Measurements from ENCODE around the gene SFMBT2.
"Not testable (repeated sequence)": the region's sequence is repeated elsewhere in the genome, so short reads cannot be mapped to it uniquely, and the experiment has no call there.

Gene SFMBT2

DNA sequence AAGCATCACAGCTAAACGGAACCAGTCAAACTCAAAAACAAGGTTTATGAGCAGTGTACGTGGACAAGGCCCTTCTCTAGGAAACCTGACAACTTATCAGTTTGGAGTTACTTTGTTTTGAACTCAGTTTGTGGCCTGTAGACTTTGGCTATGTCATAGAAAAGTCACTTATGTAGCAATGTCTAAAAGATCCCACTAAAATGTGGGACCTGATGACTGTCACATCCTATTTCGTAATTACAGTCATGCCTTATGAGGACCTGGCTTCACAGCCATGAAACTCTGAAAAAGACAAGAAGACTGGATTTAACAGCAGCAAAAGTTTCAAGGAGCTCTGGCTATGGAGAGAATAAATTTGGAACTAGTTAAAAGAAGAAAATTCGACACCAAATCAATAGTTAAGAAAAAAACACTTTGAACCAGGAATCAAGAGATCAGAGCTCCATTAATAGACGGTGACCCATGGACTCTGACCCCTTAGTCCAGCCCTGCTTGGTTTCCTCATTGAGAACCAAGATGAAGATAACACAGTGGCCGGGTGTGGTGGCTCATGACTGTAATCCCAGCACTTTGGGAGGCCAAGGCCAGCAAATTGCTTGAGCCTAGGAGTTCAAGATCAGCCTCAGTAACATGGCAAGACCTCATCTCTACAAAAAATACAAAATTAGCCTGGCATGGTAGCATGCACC lies 204.3 kb downstream of the SFMBT2 start:
- no peak for DNase-seq

GRCh38 chr10:7205656-7206055 lies 205.2 kb downstream of the SFMBT2 start:
- DNase-seq, result no peak

GRCh38 chr10:7202793-7203355 lies 208.0 kb downstream of the SFMBT2 start:
- DNase-seq, result no peak

DNA sequence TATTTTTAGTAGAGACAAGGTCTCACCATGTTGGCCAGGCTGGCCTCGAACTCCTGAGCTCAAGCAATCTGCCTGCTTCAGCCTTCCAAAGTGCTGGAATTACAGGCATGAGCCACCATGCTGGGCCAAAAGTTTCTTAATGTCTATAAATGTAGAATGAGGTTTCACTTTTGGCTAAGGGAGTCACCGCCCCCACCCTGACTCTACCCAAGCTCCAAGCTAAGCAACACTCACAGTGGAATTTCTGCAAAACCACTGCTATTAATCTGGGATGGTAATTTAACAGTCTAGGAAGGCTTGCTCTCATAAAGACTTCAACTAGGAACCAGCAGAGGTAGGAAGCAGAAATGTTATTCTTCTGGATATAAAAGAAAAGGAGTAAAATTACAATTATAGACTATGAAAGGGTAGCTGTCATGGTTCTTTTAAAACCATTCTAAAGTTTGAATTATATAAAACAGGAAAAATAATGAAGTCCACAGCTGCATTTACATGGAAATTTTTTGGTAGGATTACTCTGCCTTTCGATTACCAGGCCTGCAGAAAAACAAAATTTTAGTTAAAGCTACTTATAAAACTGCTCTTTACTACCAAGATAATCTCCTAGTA lies 211.6 kb downstream of the SFMBT2 start:
- DNase-seq, result no peak

GRCh38 chr10:7196284-7196683 lies 214.6 kb downstream of the SFMBT2 start:
- DNase-seq, result no peak

DNA sequence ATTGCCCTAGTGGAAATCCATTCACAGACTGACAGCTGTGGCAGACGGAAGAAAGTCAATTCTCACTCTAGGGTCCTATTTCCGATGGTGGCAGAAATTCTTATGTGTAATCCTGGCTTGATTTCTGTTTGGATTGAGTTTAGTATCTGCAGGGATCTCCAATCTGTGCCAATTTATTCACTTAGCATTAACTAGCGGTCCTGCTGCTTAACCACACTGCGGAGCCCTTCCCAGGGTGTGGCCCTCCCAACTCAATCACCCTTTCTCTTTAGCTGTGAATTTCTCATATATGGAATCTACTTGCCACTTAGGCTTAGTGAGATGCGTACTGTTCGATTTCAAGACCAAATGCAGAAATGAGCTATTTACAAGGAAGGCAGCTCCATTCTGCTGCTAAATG lies 215.7 kb downstream of the SFMBT2 start:
- no peak for DNase-seq

GRCh38 chr10:7194571-7194970 lies 216.3 kb downstream of the SFMBT2 start:
- no peak for DNase-seq

DNA sequence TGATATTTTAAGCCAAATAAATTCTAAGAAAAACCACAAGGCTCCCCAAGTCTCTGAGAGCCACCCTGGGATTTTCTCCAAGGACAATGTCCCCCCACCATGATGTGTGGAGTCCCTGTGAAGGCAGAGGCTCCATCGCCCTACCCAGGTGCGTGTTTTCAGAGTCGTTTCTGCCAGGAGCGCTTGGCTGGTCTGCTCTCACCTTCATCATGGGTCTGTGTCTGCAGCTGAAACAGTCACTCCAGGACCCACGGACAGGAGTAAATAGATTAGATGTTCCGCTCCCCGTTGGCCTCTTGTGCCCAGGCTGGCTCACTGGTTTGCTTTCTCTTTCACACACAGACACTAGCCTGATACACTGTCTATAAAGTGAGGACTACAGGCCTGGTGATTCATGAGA lies 217.5 kb downstream of the SFMBT2 start:
- DNase-seq, result no peak

- DNase-seq, result peak; percentile 66 to 73
Measured at GRCh38 chr10:7192831-7193361, 217.9 kb downstream of the SFMBT2 start.

- DNase-seq, result no peak
Measured at GRCh38 chr10:7192061-7192460, 218.8 kb downstream of the SFMBT2 start.

DNA sequence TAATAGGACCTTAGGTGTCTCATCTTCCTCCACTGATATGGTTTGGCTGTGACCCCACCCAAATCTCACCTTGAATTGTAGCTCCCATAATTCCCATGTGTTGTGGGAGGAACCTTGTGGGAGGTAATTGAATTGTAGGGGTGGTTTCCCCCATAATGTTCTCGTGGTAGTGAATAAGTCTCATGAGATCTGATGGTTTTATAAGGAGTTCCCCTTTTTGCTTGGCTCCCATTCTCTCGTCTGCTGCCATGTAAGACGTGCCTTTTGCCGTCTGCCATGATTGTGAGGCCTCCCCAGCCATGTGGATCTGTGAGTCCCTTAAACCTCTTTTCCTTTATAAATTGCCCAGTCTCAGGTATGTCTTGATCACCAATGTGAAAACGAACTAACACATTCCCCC lies 220.1 kb downstream of the SFMBT2 start:
- DNase-seq, result not testable (repeated sequence)

GRCh38 chr10:7189909-7190308 lies 220.9 kb downstream of the SFMBT2 start:
- DNase-seq, result no peak

GRCh38 chr10:7188456-7189050 lies 222.3 kb downstream of the SFMBT2 start:
- no peak for DNase-seq

DNA sequence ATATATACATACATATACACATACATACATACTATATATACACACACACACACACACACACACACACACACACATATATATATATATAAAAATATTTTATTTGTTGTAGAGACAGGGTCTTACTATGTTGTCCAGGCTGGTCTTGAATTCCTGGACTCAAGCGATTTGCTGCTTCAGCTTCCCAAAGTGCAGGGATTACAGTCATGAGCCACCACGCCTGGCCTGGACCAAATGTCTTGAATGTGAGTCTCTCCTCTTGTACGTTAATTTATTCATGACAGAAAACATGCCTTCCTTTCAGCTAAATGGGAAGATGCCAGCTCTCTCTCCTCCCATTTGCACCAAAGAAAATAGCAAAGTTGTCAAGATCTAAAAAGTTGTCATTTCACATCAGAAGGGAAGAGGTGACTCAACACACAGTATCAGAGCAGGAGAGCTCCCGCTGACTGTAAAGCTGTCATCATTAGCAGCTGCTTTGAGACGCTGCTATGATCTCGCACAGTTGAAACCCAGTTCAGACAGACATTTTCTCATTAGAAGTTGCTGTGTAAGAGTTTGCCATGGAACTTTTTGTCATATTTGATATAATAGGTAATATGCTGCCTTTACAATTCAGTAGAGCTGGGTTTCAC lies 224.3 kb downstream of the SFMBT2 start:
- no peak for DNase-seq

DNA sequence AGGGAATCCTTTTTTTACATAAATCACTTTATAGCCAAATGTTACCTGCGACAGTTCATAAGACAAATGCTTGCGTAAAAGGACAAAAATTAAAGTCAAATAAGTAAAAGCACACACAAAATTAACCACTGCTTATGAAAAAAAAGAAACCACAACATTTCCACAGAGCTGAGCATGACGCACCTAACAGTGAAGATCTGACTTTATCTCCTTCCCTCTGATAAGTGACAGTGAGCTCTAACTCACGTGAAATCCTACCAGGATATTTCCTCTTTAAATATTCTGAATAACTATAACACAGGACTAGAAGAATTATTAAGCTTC lies 225.5 kb downstream of the SFMBT2 start:
- DNase-seq, result peak; percentile 8 to 22

GRCh38 chr10:7184660-7185366 lies 226.0 kb downstream of the SFMBT2 start:
- peak; percentile 17 to 55 for DNase-seq

DNA sequence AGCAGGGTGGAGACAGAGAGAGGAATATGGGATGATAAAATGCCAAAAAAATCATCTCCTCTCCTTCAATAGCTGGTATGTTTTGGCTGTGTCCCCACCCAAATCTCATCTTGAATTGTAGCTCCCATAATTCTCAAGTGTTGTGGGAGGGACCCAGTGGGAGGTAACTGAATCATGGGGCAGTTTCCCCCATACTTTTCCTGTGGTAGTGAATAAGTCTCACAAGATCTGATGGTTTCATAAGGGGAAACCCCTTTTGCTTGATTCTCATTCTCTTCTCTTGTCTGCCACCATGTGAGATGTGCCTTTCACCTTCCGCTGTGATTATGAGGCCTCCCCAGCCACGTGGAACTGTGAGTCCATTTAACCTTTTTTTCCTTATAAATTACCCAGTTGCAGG lies 226.7 kb downstream of the SFMBT2 start:
- peak in 1 of 2 donors; percentile 24 for DNase-seq

GRCh38 chr10:7182327-7182726 lies 228.5 kb downstream of the SFMBT2 start:
- DNase-seq, result not testable (repeated sequence)

GRCh38 chr10:7181420-7181819 lies 229.4 kb downstream of the SFMBT2 start:
- no peak for DNase-seq

DNA sequence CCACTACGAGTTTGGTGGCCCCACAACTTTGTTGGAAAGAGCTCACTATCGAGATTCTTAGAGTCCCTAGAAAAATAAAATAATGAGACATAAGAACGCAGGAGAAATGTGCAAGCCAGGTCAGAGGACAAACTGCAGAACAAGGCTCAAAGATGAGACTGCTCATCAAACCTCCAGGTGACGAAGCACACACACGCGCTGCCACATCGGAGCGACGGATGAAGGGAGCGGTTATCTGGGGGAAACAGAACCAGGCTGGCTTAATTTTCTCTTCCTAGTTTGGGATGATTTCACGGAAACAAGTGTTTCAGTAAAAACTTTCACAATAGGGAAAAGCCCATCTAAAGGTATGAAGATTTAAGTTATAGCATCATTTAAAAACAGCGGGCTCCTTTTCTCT lies 231.3 kb downstream of the SFMBT2 start:
- no peak for DNase-seq

DNA sequence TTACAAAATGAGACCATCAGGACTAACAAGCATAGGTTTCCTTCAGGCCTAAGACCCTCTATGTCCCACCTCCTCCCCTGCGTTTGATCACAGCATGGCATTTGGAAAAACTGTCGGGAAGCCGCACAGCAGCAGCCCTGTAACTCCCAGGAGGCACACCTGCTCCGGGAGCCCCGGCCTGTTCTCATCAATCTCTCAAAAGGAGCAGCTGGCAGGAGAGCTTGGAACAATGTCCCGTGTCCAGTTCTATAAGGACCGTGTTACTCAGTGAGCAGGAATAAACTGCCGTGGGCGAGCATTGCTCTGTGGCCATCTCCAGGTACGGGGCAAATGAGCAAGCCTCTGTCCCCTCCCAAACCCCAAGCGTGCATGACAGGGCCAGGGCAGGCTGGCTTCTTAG lies 236.9 kb downstream of the SFMBT2 start:
- DNase-seq, result no peak

DNA sequence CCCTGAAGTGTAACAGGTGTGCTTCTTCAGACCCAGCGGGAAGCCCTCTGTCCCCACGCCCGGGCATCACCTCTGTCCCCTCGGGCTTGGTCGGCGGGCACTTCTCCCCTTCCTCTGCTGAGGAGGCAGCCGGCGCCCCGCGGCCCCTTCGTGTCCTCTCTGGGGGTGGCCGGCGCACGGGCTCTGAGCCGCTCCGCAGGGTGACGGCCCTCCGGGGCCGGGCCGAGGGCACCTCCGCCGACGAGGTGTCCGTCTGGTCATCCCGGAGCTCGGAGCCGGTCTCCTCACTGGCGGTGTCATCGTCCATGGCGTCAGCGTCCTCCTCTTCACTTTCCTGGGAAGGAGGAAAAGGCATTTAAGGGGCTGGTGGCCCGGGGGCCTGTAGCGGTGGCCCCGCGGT lies 239.0 kb downstream of the SFMBT2 start:
- no peak for DNase-seq
